Stimulated activated CD8-positive, alpha-beta memory T cell treated with anti-CD3 and anti-CD28 coated beads, Interleukin-2, amount 100 ng/mL, for 1 hour (primary cell): ENCODE data around the gene IDNK.
"Not testable (repeated sequence)": the region's sequence is repeated elsewhere in the genome, so short reads cannot be mapped to it uniquely, and the experiment has no call there.

Experiments used
- DNase-seq, 2 donors: peaks; one replicate each; pipeline ENCODE4 v3.0.0-alpha.2; 2020; ENCODE audit warnings: low read depth in 2 of 2

The IDNK gene

GRCh38 chr9:83622939-83623678 lies at the start of gene IDNK:
Gene IDNK (plus strand): TSS chr9:83623143. CDS start chr9:83623172, 29 bp downstream.
- peak; percentile 18 to 20 for DNase-seq

GRCh38 chr9:83574482-83574881 lies 48.5 kb upstream of the IDNK start:
- DNase-seq: no peak

GRCh38 chr9:83582029-83582428 lies 40.9 kb upstream of the IDNK start:
- DNase-seq: no peak

- DNase-seq: no peak
These were observed 39.6 kb upstream of the IDNK start for GRCh38 chr9:83583151-83584014.

GRCh38 chr9:83584995-83585394 lies 37.9 kb upstream of the IDNK start:
- no peak for DNase-seq

GRCh38 chr9:83588256-83588655 lies 34.7 kb upstream of the IDNK start:
- no peak for DNase-seq

GRCh38 chr9:83596899-83597504 lies 25.9 kb upstream of the IDNK start:
- DNase-seq: no peak

- DNase-seq: no peak
These were observed 24.5 kb upstream of the IDNK start for GRCh38 chr9:83598487-83598886.

GRCh38 chr9:83599071-83599470 lies 23.9 kb upstream of the IDNK start:
- no peak for DNase-seq

- DNase-seq: no peak
These were observed 21.5 kb upstream of the IDNK start for GRCh38 chr9:83601463-83601862.

- not testable (repeated sequence) for DNase-seq
These were observed 15.3 kb upstream of the IDNK start for GRCh38 chr9:83607620-83608019.

- not testable (repeated sequence) for DNase-seq
These were observed 9.6 kb upstream of the IDNK start for GRCh38 chr9:83613298-83613697.

- DNase-seq: no peak
These were observed 5.6 kb upstream of the IDNK start for GRCh38 chr9:83617299-83617698.

- peak; percentile 4 to 8 for DNase-seq
These were observed 1.9 kb upstream of the IDNK start for GRCh38 chr9:83620841-83621636.

GRCh38 chr9:83622433-83622938 lies 457 bp upstream of the IDNK start:
- DNase-seq: peak in 1 of 2 donors; percentile 26

- no peak for DNase-seq
These were observed 735 bp downstream of the IDNK start for GRCh38 chr9:83623679-83624076.

- DNase-seq: no peak
These were observed 2.2 kb downstream of the IDNK start for GRCh38 chr9:83625178-83625577.

- DNase-seq: no peak
These were observed 5.6 kb downstream of the IDNK start for GRCh38 chr9:83628540-83628939.

GRCh38 chr9:83629433-83630104 lies 6.6 kb downstream of the IDNK start:
- DNase-seq: no peak

GRCh38 chr9:83630938-83631457 lies 8.1 kb downstream of the IDNK start:
- DNase-seq: no peak

- no peak for DNase-seq
These were observed 10.3 kb downstream of the IDNK start for GRCh38 chr9:83633255-83633654.
